ENCODE results near the gene ARHGAP28. TPM values are rescaled to one million over a fixed set of nuclear protein-coding genes. Genes with fewer than 3 reads are reported as not detected.
"Not testable (repeated sequence)": the region's sequence is repeated elsewhere in the genome, so short reads cannot be mapped to it uniquely, and the experiment has no call there.

The ARHGAP28 gene
- total and polyA plus RNA-seq, 5 donors: 0.93 to 6.1 (median 4.0) TPM

DNA sequence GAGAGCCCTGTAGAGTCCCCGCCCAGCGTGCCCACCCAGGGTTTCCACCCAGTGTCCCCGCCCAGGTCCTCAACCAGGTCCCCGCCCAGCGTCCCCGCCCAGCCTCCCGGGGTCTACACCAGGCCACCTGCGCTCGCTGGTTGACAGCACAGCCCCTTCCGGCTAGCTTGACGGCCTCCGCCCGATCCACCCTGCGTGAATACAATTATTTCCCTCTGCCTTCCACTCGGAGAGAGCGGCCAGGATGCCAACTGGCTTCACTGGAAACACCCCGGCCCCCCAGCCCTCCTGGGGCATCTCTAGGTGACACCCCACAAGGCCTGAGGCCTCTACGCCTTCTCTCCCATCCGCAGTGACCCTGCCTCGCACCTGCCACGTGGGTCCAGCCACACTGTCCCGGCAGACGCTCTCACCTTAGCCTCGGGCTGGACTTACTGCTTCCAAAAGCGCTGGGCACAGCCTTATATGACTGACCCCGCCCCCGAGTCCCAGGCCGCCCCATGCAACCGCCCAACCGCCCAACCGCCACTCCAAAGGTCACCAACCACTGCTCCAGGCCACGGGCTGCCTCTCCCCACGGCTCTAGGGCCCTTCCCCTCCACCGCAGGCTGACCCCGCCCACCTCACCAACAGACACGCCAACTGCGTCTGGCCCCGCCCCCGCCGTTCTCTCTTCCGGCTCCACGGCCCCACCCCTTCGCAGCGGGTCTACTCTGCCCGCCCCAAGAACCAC lies 200.0 kb downstream of the ARHGAP28 start:
- H3K27me3 ChIP-seq (ENCODE audit: control insufficient read depth, insufficient read depth): no peaks in the 10 kb centered on the region
- peak in 1 of 3 donors; percentile 46 for DNase-seq
- H3K4me3 ChIP-seq (ENCODE audit: low read length): no peak overlapping the region
- 92% methylated on average over 45 of the region's 45 CpGs for WGBS
- no peak overlapping the region for H3K27ac ChIP-seq (ENCODE audit: low read length)
- peak in 1 of 2 donors; percentile 38 for ATAC-seq
- no peaks in the 10 kb centered on the region for H3K4me1 ChIP-seq (ENCODE audit: control insufficient read depth, insufficient read depth, low read length)
- intact Hi-C loops (cut with DNase I): loop anchor here in 2 of 4 donors (10.0 kb wide), 1 partner anchor 245 kb away; no protein-coding TSS in a partner anchor
- no peaks in the 10 kb centered on the region for H3K9me3 ChIP-seq (ENCODE audit: control insufficient read depth, low read length)

DNA sequence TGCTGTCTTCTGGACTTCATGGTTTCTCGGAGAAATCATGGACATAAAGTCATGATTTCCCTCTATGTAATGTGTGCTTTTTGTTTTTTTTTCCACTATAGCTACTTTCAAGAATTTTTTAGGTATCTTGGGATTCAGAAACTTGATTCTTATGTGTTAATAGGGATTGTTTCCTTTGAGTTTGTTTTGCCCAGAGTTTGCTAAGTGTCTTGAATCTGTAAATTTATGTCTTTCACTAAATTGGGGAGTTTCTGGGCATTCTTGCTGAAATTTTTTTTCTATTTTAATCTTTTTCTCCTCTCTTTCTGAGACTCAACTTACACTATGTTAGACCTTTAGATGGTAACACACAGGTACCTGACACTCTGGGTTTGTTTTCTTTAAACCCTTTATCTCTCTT lies 205.3 kb downstream of the ARHGAP28 start:
- Histone ChIP-seq H3K27me3 (ENCODE audit: control insufficient read depth, insufficient read depth) (no peaks in the 10 kb centered on the region), H3K9me3 (ENCODE audit: control insufficient read depth, low read length) (no peaks in the 10 kb centered on the region), H3K27ac (ENCODE audit: low read length) (no peak overlapping the region), H3K4me1 (ENCODE audit: control insufficient read depth, insufficient read depth, low read length) (no peaks in the 10 kb centered on the region), H3K4me3 (ENCODE audit: low read length) (no peak overlapping the region)
- ATAC-seq: no peak
- DNase-seq: no peak
- intact Hi-C loops (cut with DNase I): no loop called here
- WGBS: 93% methylated on average over 1 of the region's 1 CpG

DNA sequence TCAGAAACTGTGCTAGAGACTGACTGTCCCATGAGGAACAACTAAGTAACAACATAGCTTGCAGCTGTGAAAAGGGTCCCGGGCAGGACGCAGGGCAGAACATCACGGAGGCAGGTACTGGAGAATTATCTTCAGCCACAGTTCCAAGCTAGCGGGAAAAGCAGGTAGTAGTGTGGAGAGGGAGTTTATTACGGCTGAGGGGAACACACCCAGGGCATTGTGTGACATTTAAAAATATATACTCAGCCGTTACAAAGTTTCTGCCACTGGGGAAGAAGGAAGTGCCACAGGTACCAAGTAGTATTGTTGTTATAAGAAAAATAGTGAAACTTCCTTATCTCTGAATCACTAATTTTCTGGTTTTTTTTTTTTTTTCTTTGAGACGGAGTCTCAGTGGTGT lies 208.5 kb downstream of the ARHGAP28 start:
- 66% methylated on average over 7 of the region's 7 CpGs for WGBS

DNA sequence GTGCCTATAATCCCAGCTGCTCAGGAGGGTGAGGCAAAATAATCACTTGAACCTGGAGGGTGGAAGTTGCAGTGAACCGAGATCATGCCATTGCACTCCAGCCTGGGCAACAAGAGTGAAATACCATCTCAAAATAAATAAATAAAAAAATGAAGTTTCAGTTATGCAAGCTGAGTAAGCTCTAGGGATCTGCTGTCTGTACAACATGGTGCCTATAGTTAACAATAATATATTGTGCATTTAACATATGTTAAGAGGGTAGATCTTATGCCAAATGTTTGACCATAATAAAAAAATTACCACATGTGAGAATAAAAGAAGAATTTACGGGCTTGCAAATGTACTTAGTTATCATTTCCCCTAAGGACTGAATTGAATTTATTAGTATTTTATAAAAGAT lies 208.9 kb downstream of the ARHGAP28 start:
- intact Hi-C loops (cut with DNase I); H3K4me1 ChIP-seq (ENCODE audit: control insufficient read depth, insufficient read depth, low read length); H3K27me3 ChIP-seq (ENCODE audit: control insufficient read depth, insufficient read depth); H3K4me3 ChIP-seq (ENCODE audit: low read length); H3K9me3 ChIP-seq (ENCODE audit: control insufficient read depth, low read length); ATAC-seq; DNase-seq; H3K27ac ChIP-seq (ENCODE audit: low read length): not testable (repeated sequence)
- 86% methylated on average over 2 of the region's 2 CpGs for WGBS

More for the DNA sequence above, 208.5 kb downstream of the ARHGAP28 start:
- Histone ChIP-seq H3K4me3 (ENCODE audit: low read length) (no peak overlapping the region), H3K9me3 (ENCODE audit: control insufficient read depth, low read length) (no peaks in the 10 kb centered on the region), H3K27me3 (ENCODE audit: control insufficient read depth, insufficient read depth) (no peaks in the 10 kb centered on the region), H3K4me1 (ENCODE audit: control insufficient read depth, insufficient read depth, low read length) (no peaks in the 10 kb centered on the region), H3K27ac (ENCODE audit: low read length) (no peak overlapping the region)
- no peak for DNase-seq
- intact Hi-C loops (cut with DNase I): no loop called here
- no peak for ATAC-seq

DNA sequence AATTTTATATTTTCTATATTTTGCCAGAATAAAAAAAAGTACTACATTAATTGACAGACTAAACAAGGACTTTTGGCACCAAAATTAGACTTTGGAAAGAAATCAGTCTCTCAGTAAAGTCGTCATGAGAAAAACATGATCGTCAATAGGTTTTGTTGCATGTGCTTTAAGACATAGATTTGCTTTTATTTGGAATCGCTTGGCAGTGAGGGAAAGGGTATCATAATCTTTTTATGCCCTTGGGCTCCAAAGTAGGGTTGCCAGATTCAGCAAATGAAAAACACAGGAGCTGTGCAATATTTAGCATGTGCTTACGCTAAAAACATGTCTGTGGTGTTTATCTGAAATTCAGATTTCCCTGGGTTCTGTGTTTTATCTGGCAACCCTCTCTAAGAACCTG lies 210.5 kb downstream of the ARHGAP28 start:
- Histone ChIP-seq H3K9me3 (ENCODE audit: control insufficient read depth, low read length) (no peaks in the 10 kb centered on the region), H3K27ac (ENCODE audit: low read length) (no peak overlapping the region), H3K4me1 (ENCODE audit: control insufficient read depth, insufficient read depth, low read length) (no peaks in the 10 kb centered on the region), H3K27me3 (ENCODE audit: control insufficient read depth, insufficient read depth) (no peaks in the 10 kb centered on the region), H3K4me3 (ENCODE audit: low read length) (no peak overlapping the region)
- intact Hi-C loops (cut with DNase I): no loop called here
- WGBS: 88% methylated on average over 4 of the region's 4 CpGs
- ATAC-seq: no peak
- DNase-seq: no peak

DNA sequence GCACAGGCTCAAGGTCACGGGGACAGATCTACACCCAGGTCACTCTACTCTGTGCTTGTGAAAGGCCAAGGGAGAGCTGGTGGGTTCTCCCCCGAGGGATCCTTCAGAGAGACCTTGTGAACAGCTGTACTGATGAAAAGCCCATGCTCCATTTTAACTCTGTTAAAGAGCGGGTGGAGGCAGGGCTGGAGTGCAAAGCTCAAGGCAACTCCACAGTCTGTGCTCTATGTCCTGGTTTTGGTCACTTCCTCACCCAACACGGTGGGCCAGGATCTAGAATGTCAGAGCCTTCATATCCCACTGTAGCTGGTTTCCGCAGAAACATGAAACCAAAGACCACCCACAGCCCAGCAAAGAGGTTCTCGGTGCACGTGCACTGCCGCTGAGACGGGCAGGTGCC lies 210.9 kb downstream of the ARHGAP28 start:
- H3K4me3 ChIP-seq (ENCODE audit: low read length): no peak overlapping the region
- H3K9me3 ChIP-seq (ENCODE audit: control insufficient read depth, low read length): no peaks in the 10 kb centered on the region
- H3K4me1 ChIP-seq (ENCODE audit: control insufficient read depth, insufficient read depth, low read length): no peaks in the 10 kb centered on the region
- no peak overlapping the region for H3K27ac ChIP-seq (ENCODE audit: low read length)
- ATAC-seq: no peak
- DNase-seq: no peak
- 89% methylated on average over 9 of the region's 9 CpGs for WGBS
- no peaks in the 10 kb centered on the region for H3K27me3 ChIP-seq (ENCODE audit: control insufficient read depth, insufficient read depth)
- intact Hi-C loops (cut with DNase I): no loop called here

DNA sequence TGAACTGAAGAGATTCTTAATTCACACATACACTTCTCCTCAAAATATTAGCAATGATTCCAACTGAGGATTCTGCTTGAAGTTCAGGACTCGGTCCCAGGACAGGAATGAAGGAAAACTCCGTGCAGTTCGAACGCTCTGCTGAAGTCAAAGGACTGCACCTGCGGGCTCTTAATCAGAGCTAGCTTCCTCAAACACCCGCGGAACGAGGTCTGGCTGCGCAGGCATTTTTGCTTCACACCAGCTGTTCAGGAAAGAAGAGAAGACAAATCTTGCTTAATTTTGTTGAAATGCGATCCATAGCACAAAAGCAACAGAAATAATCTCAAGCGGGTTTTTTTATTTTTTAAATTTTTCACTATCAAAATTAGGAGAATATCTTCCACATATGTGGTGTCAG lies 212.5 kb downstream of the ARHGAP28 start:
- Histone ChIP-seq H3K4me3 (ENCODE audit: low read length) (no peak overlapping the region), H3K4me1 (ENCODE audit: control insufficient read depth, insufficient read depth, low read length) (no peaks in the 10 kb centered on the region), H3K27ac (ENCODE audit: low read length) (no peak overlapping the region), H3K27me3 (ENCODE audit: control insufficient read depth, insufficient read depth) (no peaks in the 10 kb centered on the region), H3K9me3 (ENCODE audit: control insufficient read depth, low read length) (no peaks in the 10 kb centered on the region)
- ATAC-seq (no peak), DNase-seq (no peak)
- intact Hi-C loops (cut with DNase I): no loop called here
- WGBS: 80% methylated on average over 11 of the region's 11 CpGs

DNA sequence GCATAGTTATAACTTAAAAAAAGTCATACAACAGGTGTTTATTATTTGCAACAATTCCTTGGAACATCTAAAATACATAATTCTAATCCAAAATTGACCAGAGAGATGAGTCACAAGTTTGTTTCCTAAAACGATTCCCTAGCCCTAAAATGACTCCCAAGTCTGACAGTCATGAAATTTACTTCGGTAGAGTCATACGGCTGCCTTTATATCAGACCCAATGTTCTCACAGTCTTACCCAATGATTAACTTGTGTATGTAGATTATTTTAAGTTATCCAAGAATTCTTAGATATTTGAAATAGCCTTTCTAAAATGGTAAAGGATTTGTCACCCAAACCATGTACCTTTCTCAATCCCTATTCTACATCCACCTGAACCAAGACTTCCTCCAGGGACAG lies 213.2 kb downstream of the ARHGAP28 start:
- intact Hi-C loops (cut with DNase I): no loop called here
- no peak for ATAC-seq
- 91% methylated on average over 3 of the region's 3 CpGs for WGBS

DNA sequence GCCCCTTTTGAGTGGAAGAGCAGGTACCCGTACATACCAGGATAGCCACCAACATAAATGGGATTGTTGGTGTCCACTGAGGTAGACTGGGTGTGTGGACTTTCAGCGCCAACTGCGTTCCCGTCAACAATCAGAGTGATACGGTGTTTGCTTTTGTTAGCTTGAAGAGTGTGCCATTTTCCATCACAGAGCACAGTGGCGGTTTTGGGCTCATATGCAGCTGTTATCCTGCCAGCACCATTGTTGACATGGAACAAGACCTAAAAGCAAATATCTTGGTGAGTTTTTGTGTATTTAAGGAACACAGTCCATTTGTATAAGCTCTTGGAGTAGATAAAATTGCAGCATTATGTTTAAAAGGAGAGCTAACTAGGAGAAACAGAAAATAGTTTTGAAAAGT lies 213.6 kb downstream of the ARHGAP28 start:
- Histone ChIP-seq H3K9me3 (ENCODE audit: control insufficient read depth, low read length) (no peaks in the 10 kb centered on the region), H3K4me1 (ENCODE audit: control insufficient read depth, insufficient read depth, low read length) (no peaks in the 10 kb centered on the region), H3K27ac (ENCODE audit: low read length) (no peak overlapping the region), H3K27me3 (ENCODE audit: control insufficient read depth, insufficient read depth) (no peaks in the 10 kb centered on the region), H3K4me3 (ENCODE audit: low read length) (no peak overlapping the region)
- ATAC-seq (no peak), DNase-seq (no peak)
- intact Hi-C loops (cut with DNase I): no loop called here
- WGBS: 86% methylated on average over 6 of the region's 6 CpGs

More for the DNA sequence above, 213.2 kb downstream of the ARHGAP28 start:
- no peaks in the 10 kb centered on the region for H3K4me1 ChIP-seq (ENCODE audit: control insufficient read depth, insufficient read depth, low read length)
- no peak overlapping the region for H3K27ac ChIP-seq (ENCODE audit: low read length)
- no peak for DNase-seq
- no peaks in the 10 kb centered on the region for H3K27me3 ChIP-seq (ENCODE audit: control insufficient read depth, insufficient read depth)
- no peaks in the 10 kb centered on the region for H3K9me3 ChIP-seq (ENCODE audit: control insufficient read depth, low read length)
- H3K4me3 ChIP-seq (ENCODE audit: low read length): no peak overlapping the region

DNA sequence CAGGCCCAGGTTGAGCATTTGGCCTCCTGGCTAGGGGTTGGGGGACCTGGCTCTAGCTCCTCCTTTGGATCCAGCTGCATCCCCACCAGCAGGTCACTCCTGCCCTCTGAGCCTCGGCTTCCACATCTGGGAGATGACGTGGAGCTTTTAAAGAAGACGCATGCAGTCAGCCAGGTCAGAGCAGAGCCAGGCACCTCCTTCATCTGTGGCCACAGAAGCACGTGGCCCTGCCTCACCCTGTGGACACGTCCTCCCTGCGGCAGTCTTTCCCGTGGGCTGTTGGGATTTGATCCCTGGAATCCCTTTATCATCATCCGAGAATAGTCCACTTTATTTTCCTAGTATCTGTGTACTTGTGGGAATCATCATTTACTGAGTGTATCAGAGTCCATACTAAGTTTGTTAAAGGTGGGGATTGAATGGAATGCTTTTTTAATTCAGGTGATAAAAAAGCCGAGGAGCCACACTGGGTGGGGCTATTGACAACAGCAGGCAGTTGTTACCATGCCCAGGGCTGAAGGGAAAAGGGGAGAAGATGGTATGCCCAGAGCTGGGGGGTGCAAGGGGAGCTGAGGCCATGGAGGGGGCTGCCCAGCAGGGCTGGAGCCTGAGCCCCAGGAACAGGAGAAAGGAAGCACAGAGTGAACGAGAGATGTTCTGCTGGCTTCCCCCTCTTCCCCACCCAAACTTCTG lies 218.0 kb downstream of the ARHGAP28 start:
- Histone ChIP-seq H3K4me1 (ENCODE audit: control insufficient read depth, insufficient read depth, low read length) (no peaks in the 10 kb centered on the region), H3K9me3 (ENCODE audit: control insufficient read depth, low read length) (no peaks in the 10 kb centered on the region), H3K27ac (ENCODE audit: low read length) (no peak overlapping the region), H3K27me3 (ENCODE audit: control insufficient read depth, insufficient read depth) (no peaks in the 10 kb centered on the region), H3K4me3 (ENCODE audit: low read length) (no peak overlapping the region)
- 62% methylated on average over 10 of the region's 10 CpGs for WGBS
- intact Hi-C loops (cut with DNase I): no loop called here
- ATAC-seq (no peak), DNase-seq (no peak)

DNA sequence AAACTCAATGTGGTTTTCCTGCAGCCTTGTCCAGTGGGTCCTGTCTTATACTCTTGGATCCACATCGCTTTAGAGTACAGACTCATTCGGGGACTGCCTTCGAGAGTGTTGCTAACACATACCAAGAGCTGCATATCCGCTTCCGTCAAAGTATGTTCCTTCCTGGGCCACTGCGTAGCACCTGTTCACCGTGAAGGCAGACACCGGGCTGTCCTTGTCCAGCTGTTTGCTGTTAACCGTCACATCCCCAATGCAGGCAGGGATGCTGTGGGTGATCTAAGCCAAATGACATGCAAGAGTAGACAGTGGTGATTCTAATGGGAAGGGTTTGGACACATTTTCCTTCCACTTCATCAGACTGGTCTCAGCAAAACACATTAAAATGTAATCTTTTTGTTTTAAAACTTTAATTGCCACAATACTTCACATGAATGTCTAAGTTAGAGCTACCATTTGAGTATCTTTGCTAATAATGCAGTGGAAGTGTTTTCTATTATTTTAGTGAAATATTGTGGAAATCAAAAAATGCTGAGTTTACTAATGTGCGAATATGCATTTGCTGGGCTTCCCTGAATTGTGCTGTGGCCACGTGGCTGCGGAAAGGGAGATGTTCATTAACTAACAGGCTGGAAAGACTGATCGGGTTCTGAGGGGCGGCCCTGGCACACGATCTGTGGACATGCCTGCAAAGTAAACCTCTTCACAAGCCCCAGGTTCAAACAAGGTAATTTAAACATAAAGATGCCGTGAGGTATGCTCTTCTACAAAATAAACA lies 219.0 kb downstream of the ARHGAP28 start:
- Histone ChIP-seq H3K4me3 (ENCODE audit: low read length) (no peak overlapping the region), H3K27ac (ENCODE audit: low read length) (no peak overlapping the region), H3K27me3 (ENCODE audit: control insufficient read depth, insufficient read depth) (no peaks in the 10 kb centered on the region), H3K9me3 (ENCODE audit: control insufficient read depth, low read length) (no peaks in the 10 kb centered on the region), H3K4me1 (ENCODE audit: control insufficient read depth, insufficient read depth, low read length) (no peaks in the 10 kb centered on the region)
- DNase-seq: no peak
- ATAC-seq: no peak
- WGBS: 77% methylated on average over 16 of the region's 16 CpGs
- intact Hi-C loops (cut with DNase I): no loop called here

All from right cardiac atrium (tissue), 5 donors.